NCI-H2107 treated with DMSO at 0.1 percent for 48 hours (cell line): ENCODE results near the gene NTRK3.

Experiments used
- DNase-seq: peaks from one replicate; lab custom pipeline; 2025; ENCODE audit not compliant: unreplicated experiment; lab: John Stamatoyannopoulos, UW

The NTRK3 gene

GRCh38 chr15:87947560-87947959, 309.0 kb downstream of the NTRK3 start:
- no peak for DNase-seq

DNA sequence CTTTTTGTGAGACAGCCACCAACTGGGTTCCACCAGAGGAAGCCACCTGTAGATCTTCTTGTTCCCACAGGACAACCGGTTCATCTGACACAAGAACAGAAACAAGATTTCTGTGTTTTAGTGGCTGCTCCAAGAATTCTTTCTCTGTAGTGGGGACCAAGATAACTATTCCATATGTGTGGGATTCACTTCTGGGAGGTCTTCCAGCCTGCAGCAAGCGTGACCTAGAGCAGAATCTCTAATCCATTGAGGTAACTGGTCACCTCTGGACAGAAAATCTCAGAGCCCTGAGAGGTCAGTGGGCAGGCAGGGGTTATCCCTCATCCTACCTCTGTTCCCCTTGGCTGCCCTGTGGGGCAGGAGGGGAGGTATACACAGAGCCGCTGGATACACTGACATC, 311.3 kb downstream of the NTRK3 start:
- DNase-seq, result no peak

GRCh38 chr15:87944691-87945090, 311.8 kb downstream of the NTRK3 start:
- DNase-seq, result no peak

DNA sequence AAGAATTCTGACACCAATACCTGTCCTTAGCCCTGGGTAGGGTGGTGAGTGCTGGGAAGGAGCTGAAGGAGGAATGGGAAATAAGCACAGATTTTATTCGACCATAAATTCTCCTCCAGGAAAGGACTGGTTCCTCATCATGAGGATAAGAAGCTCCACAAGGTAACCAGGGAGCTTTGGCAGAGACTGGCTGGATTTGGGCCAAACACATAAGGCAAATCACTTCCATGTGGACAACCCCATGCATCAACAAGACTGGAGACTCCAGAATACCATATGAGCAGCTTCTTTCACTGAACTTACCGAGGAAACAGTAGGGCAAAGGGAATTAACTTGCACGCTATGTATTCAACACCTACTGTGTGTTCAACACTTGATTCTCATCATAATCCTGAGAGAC, 312.5 kb downstream of the NTRK3 start:
- DNase-seq, result no peak

- DNase-seq, result no peak
Observed at GRCh38 chr15:87943626-87944025, 312.9 kb downstream of the NTRK3 start.

DNA sequence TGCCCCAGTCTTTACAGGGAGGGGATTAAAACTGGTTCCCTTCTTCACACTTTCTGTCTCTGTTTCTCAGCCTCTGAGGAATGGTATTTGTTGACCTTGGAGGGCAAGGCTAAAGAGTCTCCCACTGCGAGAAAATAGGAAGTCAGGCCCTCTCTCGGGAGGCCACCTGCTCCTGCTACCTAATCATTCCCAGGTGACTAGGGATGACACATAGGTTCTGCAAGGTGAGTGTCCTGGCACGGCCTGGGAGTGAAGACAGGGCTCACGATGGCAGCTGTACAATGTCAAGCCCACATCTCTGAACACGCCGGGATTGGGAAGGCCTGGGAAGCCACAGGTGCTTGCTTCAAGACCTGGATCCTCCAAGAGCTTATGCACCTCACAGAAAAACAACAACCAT, 314.2 kb downstream of the NTRK3 start:
- DNase-seq, result no peak

DNA sequence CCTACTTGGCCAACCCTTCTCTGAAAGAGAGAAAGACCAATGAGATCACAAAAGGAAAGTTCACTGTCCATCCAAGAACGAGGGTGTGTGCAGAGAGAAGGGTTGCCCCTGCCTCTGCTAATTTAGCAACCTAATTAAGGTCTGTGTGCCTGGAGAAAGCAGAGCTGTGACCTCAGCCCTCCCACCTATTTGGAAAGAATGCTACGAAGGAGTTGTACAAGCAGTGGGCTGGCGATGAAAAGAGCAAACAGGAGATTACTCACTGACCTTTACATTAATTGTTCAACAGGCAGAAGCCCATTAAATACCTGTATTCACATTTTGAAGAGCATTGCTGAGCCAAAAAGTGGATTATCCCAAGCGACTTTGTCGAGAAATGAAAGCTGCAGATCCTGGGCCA, 314.9 kb downstream of the NTRK3 start:
- DNase-seq, result no peak

DNA sequence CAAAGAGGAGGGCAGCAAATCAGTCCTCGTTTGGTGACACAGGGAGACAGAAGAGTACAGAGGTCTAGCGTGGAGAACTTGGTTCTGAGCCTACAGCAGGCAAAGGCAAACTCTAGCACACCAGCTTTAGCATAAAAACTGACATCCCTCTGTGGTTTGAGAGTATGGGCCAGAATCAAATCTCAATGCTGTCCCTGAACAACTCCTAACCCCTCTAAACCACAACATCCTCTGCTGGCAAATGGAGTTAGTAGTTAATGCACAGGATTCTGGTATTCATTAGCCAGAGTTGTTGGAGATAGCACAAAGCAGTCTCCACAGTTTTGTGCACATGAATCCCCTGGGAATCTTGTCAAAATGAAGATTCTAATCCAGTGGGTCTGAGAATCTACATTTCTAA, 315.8 kb downstream of the NTRK3 start:
- no peak for DNase-seq

GRCh38 chr15:87939848-87940457, 316.6 kb downstream of the NTRK3 start:
- DNase-seq, result no peak

DNA sequence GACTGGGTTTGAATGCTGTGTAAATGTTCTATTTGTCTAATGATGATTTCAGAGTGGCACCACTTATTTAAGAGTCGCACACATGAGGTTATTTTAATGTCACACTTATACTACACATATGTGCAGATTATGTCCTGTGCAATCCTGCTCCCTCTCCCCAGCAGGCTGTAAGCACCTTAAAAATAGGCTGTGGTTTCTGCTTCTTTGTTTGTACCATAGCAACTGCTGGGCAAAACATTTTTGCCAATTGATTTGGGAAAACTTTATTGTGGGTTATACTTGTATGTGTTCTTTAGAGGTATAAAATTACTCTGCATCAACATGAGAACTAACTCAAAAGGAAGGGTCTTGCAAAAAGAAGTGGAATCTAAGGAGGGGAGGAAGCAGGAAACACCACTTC, 318.5 kb downstream of the NTRK3 start:
- no peak for DNase-seq

- DNase-seq, result no peak
Observed at GRCh38 chr15:87935583-87935982, 321.0 kb downstream of the NTRK3 start.

DNA sequence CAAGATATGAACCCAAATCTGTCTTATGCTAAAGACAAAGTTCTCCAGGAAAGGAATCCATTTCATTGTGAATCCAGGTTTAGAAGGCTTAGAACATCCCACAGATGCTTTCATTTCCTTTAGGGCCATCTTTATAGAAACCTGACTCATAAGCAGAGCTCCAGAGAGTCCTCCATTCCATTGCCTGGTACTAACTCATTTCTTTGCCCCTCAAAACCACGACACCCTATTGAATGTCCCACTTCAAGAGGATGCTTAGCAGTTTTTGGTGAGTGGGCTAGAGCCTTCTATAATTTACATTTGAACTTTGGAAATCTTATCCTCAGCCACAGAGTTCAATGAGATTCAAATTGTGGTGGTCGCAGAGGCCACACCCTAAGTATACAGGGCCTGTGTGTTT, 325.0 kb downstream of the NTRK3 start:
- DNase-seq, result no peak

DNA sequence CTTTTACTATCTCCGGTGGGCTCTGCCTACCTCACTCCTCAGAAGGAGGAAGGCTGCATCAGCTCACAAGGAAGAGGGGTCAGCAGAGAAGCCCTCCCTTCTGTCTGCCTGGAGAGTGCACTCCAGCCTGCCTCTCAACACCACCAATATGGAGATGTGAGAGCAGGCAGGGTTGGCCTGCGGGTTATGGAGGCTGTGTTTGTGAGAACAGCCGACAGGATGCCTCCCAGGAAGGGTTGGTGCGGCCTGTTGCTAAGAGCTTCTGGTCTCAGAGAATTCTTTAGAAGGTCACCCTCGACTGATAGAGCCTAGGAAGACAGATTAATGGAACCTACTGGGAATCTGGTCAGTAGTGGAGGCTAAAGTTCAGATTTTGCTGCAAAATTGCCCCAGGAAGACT, 326.1 kb downstream of the NTRK3 start:
- DNase-seq, result no peak

DNA sequence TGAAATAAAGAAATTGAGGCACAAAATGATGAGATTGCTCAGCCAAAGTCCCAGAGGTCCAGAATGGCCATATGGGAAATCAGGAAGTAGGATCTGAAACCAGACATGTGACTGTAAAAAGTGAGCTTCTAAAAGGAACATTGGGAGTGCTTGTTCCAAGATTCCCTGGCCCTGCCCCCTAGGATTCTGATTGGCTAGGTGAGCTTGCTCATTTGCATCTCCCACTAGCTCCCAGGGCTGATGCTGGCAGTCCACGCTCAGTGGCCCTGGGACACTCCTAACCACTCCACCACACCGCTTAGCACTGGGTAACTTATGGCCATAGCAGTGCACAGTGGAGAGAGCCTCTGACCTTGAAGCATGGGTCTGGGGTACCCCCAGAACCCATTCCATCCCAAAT, 326.7 kb downstream of the NTRK3 start:
- DNase-seq, result no peak

GRCh38 chr15:87924433-87924832, 332.1 kb downstream of the NTRK3 start:
- DNase-seq, result no peak

GRCh38 chr15:87919064-87919463, 337.5 kb downstream of the NTRK3 start:
- no peak for DNase-seq

GRCh38 chr15:87917480-87917879, 339.1 kb downstream of the NTRK3 start:
- DNase-seq, result no peak

GRCh38 chr15:87916208-87916607, 340.3 kb downstream of the NTRK3 start:
- no peak for DNase-seq

- no peak for DNase-seq
Observed at GRCh38 chr15:87910301-87910700, 346.2 kb downstream of the NTRK3 start.

DNA sequence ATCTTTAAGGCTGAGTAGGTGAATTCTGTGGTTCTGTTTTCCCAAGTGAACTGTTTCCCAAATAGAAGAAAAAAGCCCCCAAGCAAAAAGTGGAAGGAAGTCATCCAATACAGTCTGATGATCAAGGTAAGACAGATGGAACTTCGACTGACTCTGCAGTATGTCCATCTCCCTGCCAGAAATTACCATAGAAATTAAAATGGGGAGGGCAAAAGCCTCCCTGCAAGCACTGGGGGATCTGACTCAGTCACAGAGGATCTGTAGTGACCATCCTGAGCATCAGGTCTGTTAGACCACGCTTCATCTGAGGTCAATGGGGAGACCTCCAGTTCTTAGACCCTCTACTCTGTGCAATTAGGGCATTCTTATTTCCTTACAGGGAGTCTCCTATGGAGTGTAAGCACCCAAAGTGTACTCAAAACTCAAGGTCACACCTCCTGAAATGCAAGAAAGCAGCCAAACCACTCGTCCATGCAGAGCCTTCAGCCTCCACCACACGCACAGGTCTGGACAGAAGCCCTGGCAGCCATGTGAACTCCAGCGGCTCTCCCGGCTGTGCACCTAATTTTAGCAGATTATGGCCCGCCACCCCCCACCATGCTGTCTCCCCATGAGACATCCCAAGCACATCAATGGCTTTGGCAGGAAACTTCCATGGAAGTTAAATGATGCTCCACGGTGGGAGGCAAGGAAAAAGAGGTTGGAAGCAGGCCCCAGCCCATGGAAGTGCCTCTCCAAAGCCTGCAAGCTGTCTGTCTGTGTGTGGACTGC, 348.7 kb downstream of the NTRK3 start:
- no peak for DNase-seq

DNA sequence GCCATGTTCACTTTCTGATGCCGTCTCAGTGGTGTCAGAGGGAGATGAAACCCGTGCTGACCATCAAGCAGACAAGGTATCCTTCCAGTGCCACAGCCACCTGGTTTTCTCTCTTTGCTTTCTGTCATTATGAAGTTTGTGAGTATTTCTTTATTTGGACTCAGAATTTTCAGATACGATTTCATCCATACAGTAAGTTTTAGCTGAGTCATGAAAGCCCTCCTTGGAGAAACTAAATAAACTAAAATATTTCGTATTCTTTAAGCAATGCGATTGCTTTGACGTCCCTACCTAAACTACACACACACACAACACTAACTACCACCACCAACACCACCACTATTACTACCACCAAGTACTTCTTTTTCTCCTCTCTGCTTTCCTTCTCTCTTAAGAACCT, 350.1 kb downstream of the NTRK3 start:
- DNase-seq, result no peak

- DNase-seq, result no peak
Observed at GRCh38 chr15:87902772-87903426, 353.6 kb downstream of the NTRK3 start.
